ENCODE data around the gene SDK1. TPM values are rescaled to one million over a fixed set of nuclear protein-coding genes. Genes with fewer than 3 reads are reported as not detected.
"Not testable (repeated sequence)": the region's sequence is repeated elsewhere in the genome, so short reads cannot be mapped to it uniquely, and the experiment has no call there.

Gene SDK1
- total RNA-seq, 1 donor from 2014 or later: 1.3 TPM

GRCh38 chr7:4260867-4261600 is 960.0 kb downstream of the SDK1 start:
- intact Hi-C loops (cut with micrococcal nuclease): no loop called here
- DNase-seq (no peak), ATAC-seq (ENCODE audit: low read depth) (no peak)
- ChIA-PET CTCF (no interaction called here), POLR2A (no interaction called here)
- Mint-ChIP-seq H3K36me3 (ENCODE audit: low read depth) (no peaks in the 10 kb centered on the region), H3K4me3 (no peak overlapping the region), H3K9me3 (peaks cover 2% of the 10 kb centered on the region), H3K27ac (no peak overlapping the region), H3K4me1 (no peaks in the 10 kb centered on the region), H3K27me3 (no peaks in the 10 kb centered on the region)
- TF ChIP-seq CTCF (IDR thresholded peaks at IDR 0.05): no peak

GRCh38 chr7:4261601-4261960 is 960.5 kb downstream of the SDK1 start:
- DNase-seq (no peak), ATAC-seq (ENCODE audit: low read depth) (no peak)
- intact Hi-C loops (cut with micrococcal nuclease): no loop called here
- Mint-ChIP-seq H3K36me3 (ENCODE audit: low read depth) (no peaks in the 10 kb centered on the region), H3K4me3 (no peak overlapping the region), H3K27ac (no peak overlapping the region), H3K9me3 (peaks cover 2% of the 10 kb centered on the region), H3K27me3 (no peaks in the 10 kb centered on the region), H3K4me1 (no peaks in the 10 kb centered on the region)
- no peak for TF ChIP-seq CTCF (IDR thresholded peaks at IDR 0.05)
- POLR2A ChIA-PET: no interaction called here
- CTCF ChIA-PET: no interaction called here

GRCh38 chr7:4264206-4264605 is 963.2 kb downstream of the SDK1 start:
- H3K4me3 Mint-ChIP-seq; H3K9me3 Mint-ChIP-seq; H3K27me3 Mint-ChIP-seq; H3K4me1 Mint-ChIP-seq; POLR2A ChIA-PET; H3K27ac Mint-ChIP-seq; intact Hi-C loops (cut with micrococcal nuclease); ATAC-seq (ENCODE audit: low read depth); CTCF ChIA-PET; H3K36me3 Mint-ChIP-seq (ENCODE audit: low read depth); DNase-seq: not testable (repeated sequence)

- Mint-ChIP-seq H3K27ac (no peak overlapping the region), H3K4me1 (no peaks in the 10 kb centered on the region), H3K27me3 (no peaks in the 10 kb centered on the region), H3K36me3 (ENCODE audit: low read depth) (no peaks in the 10 kb centered on the region), H3K9me3 (peaks cover 2% of the 10 kb centered on the region), H3K4me3 (no peak overlapping the region)
- ChIA-PET CTCF (no interaction called here), POLR2A (no interaction called here)
- intact Hi-C loops (cut with micrococcal nuclease): no loop called here
- DNase-seq (no peak), ATAC-seq (ENCODE audit: low read depth) (no peak)
- TF ChIP-seq CTCF (IDR thresholded peaks at IDR 0.05): no peak
Measured at GRCh38 chr7:4265066-4265465, 964.0 kb downstream of the SDK1 start.

GRCh38 chr7:4265676-4266075 is 964.6 kb downstream of the SDK1 start:
- H3K4me1 Mint-ChIP-seq: no peaks in the 10 kb centered on the region
- no peak for TF ChIP-seq CTCF (IDR thresholded peaks at IDR 0.05)
- no peak for ATAC-seq (ENCODE audit: low read depth)
- no peaks in the 10 kb centered on the region for H3K27me3 Mint-ChIP-seq
- CTCF ChIA-PET: no interaction called here
- intact Hi-C loops (cut with micrococcal nuclease): no loop called here
- no peak for DNase-seq
- POLR2A ChIA-PET: no interaction called here
- H3K9me3 Mint-ChIP-seq: peaks cover 2% of the 10 kb centered on the region
- H3K4me3 Mint-ChIP-seq: no peak overlapping the region
- H3K36me3 Mint-ChIP-seq (ENCODE audit: low read depth): no peaks in the 10 kb centered on the region
- no peak overlapping the region for H3K27ac Mint-ChIP-seq

Data from activated B cell treated with CpG ODN at 0.5 μM for 24 hours (primary cell).